Measurements from ENCODE around the gene TMEM63B.
"Not testable (repeated sequence)": the region's sequence is repeated elsewhere in the genome, so short reads cannot be mapped to it uniquely, and the experiment has no call there.

The TMEM63B gene

DNA sequence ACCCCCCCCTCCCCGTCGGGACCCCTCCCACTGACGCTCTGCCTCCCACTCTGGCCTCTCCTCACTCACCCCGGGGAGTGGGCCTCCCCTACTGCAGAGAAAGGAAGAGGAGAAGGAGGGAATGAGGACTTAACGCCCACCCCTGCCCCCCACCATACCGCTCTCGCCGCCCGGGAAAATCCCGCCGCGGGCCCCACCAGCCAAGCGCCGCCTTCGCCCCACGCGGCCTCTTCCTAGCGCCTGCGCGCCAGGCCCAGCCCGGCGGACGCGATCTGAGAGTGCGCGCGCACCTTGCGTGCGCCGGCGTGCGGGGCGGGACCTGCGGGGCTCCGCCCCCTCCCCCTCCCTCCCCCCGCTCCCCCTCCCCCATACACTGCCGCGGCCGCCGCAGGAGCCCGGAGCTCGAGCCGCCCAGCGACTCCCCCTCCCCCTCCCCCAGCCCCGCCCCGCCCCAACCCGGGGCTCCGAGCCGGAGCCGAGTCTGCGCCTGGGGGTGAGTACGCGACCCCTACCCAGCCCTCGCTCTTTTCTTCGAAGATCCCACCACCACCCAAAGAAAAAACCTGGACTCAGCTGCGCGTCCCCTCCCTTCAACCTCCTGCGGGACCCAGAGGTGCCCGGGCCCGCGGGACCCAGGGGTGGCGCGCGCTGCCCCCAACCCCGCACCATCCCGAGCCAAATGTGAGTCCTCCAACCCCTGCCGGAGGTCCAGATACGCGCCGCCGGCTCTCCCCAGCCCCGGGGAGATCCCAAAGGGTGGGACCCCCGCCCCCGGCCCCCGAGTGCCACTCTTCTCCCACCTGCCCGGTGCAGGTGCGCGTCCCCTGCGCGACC lies at the start of gene TMEM63B, which contains the start of gene MRPL14:
Gene TMEM63B, plus strand, starts transcription at position 369 of the 834 bp plus-strand sequence. CDS start 7,031 bp downstream, outside the sequence.
Gene MRPL14, minus strand, starts transcription at position 267 of the 834 bp plus-strand sequence. CDS start 10,841 bp downstream, outside the sequence.
- peak; percentile 53 to 95 for DNase-seq

DNA sequence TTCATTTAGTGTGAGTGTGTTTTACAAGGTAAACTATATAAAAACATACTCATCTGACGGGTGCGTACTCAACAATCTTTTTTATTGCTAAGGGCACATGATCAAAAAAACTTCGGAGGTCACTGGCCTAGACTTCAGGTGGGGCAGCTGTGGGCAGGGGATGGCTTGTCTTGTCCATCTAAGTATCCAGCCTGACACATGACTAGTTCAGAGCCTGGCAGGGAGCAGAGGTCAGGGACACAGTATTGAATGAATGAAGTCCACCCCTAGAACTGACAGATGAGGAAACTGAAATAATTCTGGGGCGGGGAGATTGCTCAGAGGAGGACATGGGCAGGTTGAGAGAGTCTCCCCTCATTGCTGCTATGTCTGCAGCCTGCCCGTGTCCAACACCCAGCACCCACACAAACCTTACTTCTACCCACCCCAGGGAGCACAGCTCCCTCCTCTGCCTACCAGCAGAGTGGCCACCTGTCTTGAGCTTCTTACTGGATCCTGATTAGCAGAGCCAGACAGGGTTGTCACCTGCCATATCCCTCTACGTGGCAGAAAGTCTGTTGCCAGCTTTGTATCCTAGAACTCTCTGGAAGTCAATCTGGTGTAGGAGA lies 49.0 kb upstream of the TMEM63B start:
- no peak for DNase-seq

- DNase-seq: no peak
Observed at GRCh38 chr6:44078827-44079671, 48.3 kb upstream of the TMEM63B start.

DNA sequence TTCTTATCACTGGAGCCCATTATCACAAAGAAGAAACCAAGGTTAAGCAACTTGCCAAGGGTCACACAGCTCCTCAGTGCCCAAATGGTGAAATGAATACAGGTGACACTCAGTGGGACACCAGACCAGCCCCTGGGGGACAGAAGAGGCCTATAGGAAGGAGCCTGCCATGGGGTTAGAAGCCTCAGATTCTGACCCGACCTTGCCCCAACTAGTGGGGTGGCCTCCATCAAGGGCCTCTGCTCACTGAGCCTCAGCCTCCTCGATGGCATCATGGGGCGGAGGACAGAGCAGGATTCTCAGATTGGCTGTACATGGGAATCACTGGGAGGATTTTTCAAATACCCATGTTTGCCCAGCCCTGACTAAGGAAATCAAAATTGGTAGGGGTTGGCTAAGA lies 47.7 kb upstream of the TMEM63B start:
- DNase-seq: no peak

GRCh38 chr6:44080561-44081521 lies 46.5 kb upstream of the TMEM63B start:
- DNase-seq: no peak

DNA sequence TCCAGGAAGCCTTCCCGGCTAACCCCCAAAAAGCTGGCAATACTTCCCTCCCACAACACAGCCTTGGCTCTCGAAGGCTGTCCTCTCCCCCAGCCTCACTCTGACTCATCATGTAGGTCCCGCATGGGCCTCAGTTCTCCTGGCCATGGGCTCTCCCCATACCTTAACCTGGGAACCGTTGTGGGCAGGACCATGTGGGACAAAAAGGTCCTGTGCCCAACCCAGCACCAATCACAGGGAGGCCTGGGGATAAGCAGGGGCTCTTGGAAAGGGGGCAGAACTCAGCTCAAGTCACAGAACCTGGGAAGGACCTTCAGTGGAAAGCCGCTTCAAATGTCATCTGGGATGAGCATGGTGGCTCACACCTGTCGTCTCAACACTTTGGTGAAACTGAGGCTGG lies 45.6 kb upstream of the TMEM63B start:
- no peak for DNase-seq

DNA sequence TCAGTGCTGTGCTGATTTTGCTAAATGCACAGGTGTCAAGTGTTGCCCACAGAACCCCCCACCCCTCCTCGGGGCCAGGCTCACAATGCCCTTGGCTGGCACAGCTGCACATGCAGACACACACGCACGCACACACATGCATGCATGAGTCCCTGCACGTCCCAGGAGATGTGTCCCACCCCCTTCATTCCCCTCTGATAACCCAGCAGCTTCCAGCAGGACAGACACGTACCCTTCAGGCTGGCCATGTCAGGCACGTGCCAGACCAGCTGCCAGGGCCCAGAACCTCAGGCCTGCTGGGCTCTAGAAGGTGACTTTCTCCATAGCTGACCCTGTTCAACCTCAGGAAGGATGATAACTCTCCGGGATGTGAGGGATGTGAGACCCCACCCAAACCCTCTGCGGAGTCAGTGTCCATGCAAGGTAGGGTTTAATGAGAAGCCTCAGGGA lies 44.5 kb upstream of the TMEM63B start:
- no peak for DNase-seq

DNA sequence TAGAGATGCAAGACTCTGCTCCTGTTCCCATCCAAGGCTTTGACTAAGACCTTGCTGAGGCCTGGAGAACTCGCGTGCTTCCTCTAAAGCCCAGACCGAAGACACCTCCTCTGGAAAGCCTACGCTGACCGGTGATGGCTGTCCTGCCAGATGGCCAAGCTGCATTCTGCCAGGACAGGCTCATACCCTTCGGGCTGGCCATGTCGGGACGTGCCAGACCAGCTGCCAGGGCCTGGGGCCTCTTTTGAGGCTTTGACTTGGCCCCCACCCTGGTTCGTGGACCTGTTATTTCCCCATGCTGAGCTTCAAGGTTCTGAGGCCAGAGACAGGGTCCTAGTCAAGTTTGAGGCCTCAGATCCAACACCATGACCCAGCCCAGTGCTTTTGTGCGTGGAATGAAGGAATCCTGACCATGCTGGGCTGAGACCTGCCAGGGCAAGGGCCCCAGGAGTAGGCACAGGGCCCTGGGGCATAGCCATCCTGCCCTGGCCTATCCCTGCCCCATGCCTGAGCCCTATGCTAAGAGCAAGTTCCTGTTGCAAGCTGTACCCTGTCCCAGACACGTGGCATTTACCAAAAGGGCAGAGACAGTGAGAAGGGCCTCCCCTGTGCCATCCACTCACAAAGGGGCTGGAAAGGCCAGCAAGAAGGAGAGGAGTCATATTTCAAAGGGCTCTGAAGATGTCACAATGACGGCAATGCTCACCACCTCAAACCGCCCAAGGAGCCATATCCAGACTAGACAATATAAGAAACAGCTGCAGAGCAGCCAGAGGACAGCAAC lies 42.9 kb upstream of the TMEM63B start:
- DNase-seq: no peak

DNA sequence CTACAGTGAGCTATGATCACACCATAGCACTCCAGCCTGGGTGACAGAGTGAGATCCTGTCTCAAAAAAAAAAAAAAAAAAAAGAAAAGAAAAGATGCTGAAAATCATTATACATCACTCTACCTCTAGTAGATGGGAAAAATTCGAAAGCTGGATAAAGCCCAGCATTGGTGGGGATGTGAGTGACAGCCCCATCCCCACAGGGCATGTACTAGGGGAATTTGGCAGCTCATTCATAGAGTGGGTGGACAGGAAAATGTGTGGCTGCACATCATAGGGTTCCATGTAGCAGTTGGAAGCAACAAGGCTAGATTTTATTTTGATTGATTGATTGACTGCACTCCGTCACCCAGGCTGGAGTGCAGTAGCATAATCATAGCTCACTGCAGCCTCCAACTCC lies 42.1 kb upstream of the TMEM63B start:
- DNase-seq: no peak

DNA sequence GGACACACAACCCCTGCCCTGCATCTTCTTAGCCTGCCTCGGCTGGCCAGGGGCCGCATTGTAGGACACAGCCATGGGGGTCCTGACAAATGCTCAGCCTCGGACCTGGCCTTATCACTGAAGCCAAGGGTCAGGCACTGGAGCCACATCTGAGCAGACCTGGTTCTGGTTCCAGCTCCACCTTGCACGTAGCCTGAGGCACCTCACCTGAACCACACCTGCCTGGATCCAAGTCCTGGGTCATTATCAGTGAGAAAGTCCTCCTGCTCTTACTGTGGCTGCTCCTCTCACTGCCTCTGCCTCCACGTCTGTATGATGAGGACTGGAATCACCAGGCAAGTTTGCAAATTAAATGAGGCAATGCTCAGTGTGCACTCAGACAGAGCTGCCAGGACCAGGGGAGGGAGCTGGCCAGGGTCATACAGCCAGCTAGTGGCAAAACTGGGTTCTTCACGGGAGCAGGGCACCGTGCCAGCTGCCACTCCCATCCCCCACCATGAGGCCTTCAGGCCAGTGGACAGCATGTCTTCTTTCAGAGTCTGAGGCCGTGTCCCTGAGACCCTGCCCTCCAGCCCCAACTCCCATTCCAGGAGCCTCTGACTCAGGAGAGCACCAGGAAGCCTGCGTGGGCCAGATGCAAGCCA lies 40.3 kb upstream of the TMEM63B start:
- DNase-seq: no peak

DNA sequence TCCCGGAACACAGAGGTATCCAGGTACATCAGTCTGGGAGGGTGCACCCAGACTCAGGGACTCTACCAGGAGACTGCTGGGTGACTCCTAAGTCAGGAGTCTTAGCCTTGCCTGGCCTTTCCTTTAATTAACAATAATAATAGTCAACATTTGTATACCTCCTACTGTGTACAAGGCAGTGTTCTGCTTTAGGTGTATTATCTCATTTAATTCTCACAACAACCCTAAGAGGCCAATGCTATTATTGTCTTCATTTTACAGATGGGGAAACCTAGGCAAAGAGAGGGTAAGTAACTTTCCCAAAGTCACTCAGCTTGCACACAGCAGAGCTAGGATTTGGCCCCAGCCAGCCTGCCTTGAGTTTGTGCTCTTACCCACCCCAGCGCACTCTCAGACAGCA lies 39.7 kb upstream of the TMEM63B start:
- no peak for DNase-seq

DNA sequence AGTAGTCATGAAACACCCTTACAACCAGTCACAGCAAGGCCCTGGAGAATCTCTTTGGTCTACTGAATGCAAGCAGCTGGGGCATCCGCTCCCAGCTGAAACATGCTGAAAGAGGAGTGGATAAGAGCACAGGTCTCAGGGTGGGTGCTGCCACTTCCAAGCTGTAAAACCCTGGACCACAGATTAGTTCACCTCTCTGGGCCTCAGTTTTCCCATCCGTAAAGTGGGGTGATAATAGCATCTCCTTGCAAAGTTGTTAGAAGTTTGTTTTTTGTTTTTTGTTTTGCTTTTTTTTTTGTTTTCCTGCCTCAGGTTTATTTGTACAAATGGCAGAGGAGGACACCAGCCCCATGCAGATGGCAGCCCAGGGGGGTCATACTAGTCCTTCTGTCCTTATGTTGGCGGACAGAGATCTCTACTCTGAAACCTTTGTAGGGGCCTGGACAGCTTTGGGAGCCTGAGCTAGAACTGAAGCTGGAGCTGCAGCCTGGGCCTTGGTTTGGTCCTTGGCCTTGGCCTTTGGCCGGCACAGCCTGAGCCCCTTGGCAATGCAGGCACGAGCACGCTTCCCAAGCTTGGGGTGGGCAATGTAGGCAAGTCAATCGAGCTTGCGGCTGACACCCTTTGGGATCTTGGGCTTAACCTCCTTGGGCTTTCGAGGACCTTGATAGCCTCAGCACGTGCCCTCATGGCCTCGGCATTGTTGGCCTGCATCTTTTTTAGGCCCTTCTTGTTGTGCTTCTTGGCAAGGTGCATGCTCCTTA lies 38.3 kb upstream of the TMEM63B start:
- no peak for DNase-seq

DNA sequence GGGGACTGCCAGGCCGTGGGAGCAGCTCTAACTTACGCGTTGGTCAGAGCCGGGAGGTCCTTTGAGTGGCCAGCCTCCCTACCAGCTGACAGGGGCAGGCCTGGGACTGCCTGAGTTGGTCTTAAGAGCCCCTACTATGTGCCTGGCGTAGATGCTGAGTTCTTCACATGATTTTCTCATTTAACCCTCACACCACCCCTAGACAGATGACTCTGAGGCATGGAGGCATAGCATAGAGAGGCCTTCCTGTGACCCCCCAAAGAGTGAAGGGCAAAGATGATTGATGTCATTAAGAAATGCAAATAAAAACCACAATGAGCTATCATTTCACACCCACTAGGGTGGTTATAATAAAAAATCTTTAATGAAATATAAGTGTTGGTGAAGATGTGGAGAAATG lies 36.9 kb upstream of the TMEM63B start:
- no peak for DNase-seq

- not testable (repeated sequence) for DNase-seq
Observed at GRCh38 chr6:44091356-44091755, 36.0 kb upstream of the TMEM63B start.

- no peak for DNase-seq
Observed at GRCh38 chr6:44091981-44092884, 35.1 kb upstream of the TMEM63B start.

DNA sequence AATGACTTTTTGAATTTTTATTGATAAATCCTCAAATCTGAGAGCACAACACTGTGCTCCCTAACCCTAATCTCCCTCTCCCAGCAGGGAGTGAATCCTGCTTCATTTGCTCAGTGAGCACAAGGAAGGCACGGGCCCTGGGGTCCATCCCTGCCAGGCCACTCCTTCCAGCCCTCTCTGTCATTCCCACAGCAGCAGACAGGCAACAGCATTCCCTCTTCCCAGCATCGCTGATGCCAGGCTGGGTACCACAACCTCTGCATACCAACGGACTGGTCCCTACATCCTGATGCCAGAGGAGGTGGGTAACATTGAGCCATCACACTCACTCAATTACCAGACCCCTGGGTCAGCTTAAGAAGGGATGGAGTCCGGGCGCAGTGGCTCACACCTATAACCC lies 34.3 kb upstream of the TMEM63B start:
- no peak for DNase-seq

GRCh38 chr6:44093750-44094402 lies 33.5 kb upstream of the TMEM63B start:
- DNase-seq: no peak
